A673 (cell line): ENCODE data around the gene PRR14L. TPM values are rescaled to one million over a fixed set of nuclear protein-coding genes. Genes with fewer than 3 reads are reported as not detected.

Experiments
- BruUV-seq: library from RNA; stranded (reverse); fragments of 400-500 nt; replicated peaks from 2 replicates; lab custom pipeline; 2021; lab: Mats Ljungman, UMichigan
- CTCF ChIA-PET: fragments of 300-600 bp; sonication (Branson Sonifier 250); formaldehyde crosslinking; loops from one replicate; lab custom pipeline; 2022; ENCODE audit warnings: antibody characterized with exemption; lab: Charles Lee
- POLR2A ChIA-PET: fragments of 300-600 bp; sonication (Branson Sonifier 250); formaldehyde crosslinking; loops from one replicate; lab custom pipeline; 2022; ENCODE audit warnings: antibody characterized with exemption; ENCODE audit not compliant: low non-redundant PET; lab: Charles Lee
- DNase-seq: peaks from one replicate; pipeline ENCODE4 v3.0.0-alpha.2; 2015; ENCODE audit warnings: low spot score
- H3K27ac ChIP-seq: fragments of 200-600 bp; sonication (generic); 2 replicates; pipeline ENCODE4 v1.5.1; 2016; ENCODE audit warnings: mixed run types, low read depth, mild to moderate bottlenecking, mixed read lengths, antibody characterized with exemption, low read length; ENCODE audit not compliant: poor library complexity, severe bottlenecking
- H3K27me3 ChIP-seq: fragments of 200-600 bp; sonication (generic); replicated peaks from 2 replicates; pipeline ENCODE4 v1.6.1; 2017; ENCODE audit warnings: mixed run types, low read depth, mild to moderate bottlenecking, mixed read lengths, antibody characterized with exemption, low read length; ENCODE audit not compliant: insufficient read depth, poor library complexity
- H3K36me3 ChIP-seq: fragments of 200-600 bp; sonication (generic); 2 replicates; pipeline ENCODE4 v1.6.1; 2016; ENCODE audit warnings: mixed run types, mild to moderate bottlenecking, mixed read lengths, antibody characterized with exemption, low read length; ENCODE audit not compliant: insufficient read depth, poor library complexity, severe bottlenecking
- H3K4me1 ChIP-seq: fragments of 200-600 bp; sonication (generic); 2 replicates; pipeline ENCODE4 v1.6.1; 2017; ENCODE audit warnings: mixed run types, mild to moderate bottlenecking, mixed read lengths, antibody characterized with exemption, low read length; ENCODE audit not compliant: insufficient read depth, poor library complexity, severe bottlenecking
- H3K4me3 ChIP-seq: fragments of 200-600 bp; sonication (generic); 2 replicates; pipeline ENCODE4 v1.5.1; 2016; ENCODE audit warnings: low read depth, mixed run types, mild to moderate bottlenecking, mixed read lengths, low read length; ENCODE audit not compliant: poor library complexity, severe bottlenecking
- H3K9me3 ChIP-seq: fragments of 200-600 bp; sonication (generic); 2 replicates; pipeline ENCODE4 v1.6.1; 2016; ENCODE audit warnings: mixed run types, low read depth, mild to moderate bottlenecking, mixed read lengths, antibody characterized with exemption, low read length; ENCODE audit not compliant: poor library complexity, severe bottlenecking
- EZH2 ChIP-seq: fragments of 200-600 bp; sonication (generic); IDR thresholded peaks from 2 replicates; pipeline ENCODE4 v1.6.1; 2017; ENCODE audit warnings: borderline replicate concordance, low read depth, mild to moderate bottlenecking, mixed read lengths, antibody characterized with exemption, low read length; ENCODE audit not compliant: poor library complexity, severe bottlenecking
- intact Hi-C: fragments of 100-400 bp; cut with micrococcal nuclease; formaldehyde crosslinking; loops from one replicate; pipeline ENCODE4 v1.10.0; 2022; ENCODE audit not compliant: unreplicated experiment
- total RNA-seq: library from RNA; stranded (reverse); gene quantifications from 2 replicates; pipeline ENCODE4 v1.2.3, GENCODE V29; 2021
- TF ChIP-seq, protein P1 (sequence below): fragments of 300-800, 200-600 bp; sonication (generic); conservative IDR thresholded peaks from 2 replicates; pipeline ENCODE4 v1.5.1; 2017; ENCODE audit warnings: low read depth, mild to moderate bottlenecking, antibody characterized with exemption, low read length, moderate library complexity, mixed read lengths

Gene PRR14L
- total RNA-seq, 1 experiment from 2014 or later, result 65.4 TPM

DNA sequence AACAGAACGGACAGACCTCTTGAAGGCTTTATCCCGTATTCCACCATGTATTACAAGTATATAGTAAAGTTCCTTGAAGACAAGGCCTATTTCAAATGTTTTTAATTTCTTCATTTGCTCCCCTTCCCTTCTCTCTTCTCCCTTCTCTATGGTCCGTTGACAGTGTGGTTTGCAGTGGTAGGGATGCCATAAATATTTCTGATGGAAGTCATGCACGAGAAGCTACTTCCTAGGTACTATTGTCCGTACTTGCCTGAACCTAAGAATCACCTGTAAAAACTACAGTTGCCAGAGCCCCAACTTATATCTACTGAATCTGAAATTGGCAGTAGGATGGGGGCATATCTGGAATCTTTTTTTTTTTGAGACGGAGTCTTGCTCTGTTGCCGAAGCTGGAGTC, 90.7 kb downstream of the PRR14L start:
- TF ChIP-seq EZH2, result no peak
- TF ChIP-seq, protein P1, sequence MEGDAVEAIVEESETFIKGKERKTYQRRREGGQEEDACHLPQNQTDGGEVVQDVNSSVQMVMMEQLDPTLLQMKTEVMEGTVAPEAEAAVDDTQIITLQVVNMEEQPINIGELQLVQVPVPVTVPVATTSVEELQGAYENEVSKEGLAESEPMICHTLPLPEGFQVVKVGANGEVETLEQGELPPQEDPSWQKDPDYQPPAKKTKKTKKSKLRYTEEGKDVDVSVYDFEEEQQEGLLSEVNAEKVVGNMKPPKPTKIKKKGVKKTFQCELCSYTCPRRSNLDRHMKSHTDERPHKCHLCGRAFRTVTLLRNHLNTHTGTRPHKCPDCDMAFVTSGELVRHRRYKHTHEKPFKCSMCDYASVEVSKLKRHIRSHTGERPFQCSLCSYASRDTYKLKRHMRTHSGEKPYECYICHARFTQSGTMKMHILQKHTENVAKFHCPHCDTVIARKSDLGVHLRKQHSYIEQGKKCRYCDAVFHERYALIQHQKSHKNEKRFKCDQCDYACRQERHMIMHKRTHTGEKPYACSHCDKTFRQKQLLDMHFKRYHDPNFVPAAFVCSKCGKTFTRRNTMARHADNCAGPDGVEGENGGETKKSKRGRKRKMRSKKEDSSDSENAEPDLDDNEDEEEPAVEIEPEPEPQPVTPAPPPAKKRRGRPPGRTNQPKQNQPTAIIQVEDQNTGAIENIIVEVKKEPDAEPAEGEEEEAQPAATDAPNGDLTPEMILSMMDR, result no peak
- H3K4me3 ChIP-seq, result no peak overlapping the region
- no TSS peak for BruUV-seq
- no peak overlapping the region for H3K27ac ChIP-seq
- ChIA-PET POLR2A (no interaction called here), CTCF (no interaction called here)
- peaks cover 5% of the 10 kb centered on the region for H3K4me1 ChIP-seq
- H3K36me3 ChIP-seq, result no peaks in the 10 kb centered on the region
- intact Hi-C loops, result no loop called here
- DNase-seq, result no peak
- no peaks in the 10 kb centered on the region for H3K27me3 ChIP-seq
- H3K9me3 ChIP-seq, result no peaks in the 10 kb centered on the region

DNA sequence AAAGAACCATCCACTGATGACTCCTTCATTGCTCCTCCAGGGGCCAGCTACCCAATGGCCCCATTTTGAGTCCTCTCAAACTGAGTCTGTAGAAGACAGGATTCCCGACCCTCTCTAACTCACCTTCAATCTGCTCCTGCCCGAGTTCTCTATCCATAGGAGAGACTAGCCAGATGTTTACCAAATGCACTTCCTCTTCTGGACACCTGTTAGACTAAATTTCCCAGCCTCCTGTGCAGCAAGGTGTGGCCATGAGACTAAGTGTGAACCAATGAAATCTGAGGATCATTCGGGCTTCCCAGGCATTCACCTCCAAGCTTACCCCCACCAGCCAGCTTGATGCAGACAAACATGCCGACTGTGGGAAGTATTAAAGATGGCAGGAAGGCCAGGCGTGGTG, 95.5 kb downstream of the PRR14L start:
- Histone ChIP-seq H3K27me3 (no peaks in the 10 kb centered on the region), H3K4me3 (no peak overlapping the region), H3K4me1 (no peaks in the 10 kb centered on the region), H3K27ac (no peak overlapping the region), H3K9me3 (no peaks in the 10 kb centered on the region), H3K36me3 (peaks cover 6% of the 10 kb centered on the region)
- POLR2A ChIA-PET, result interaction anchor here (0.5 kb wide), 1 partner anchor 9 kb away, joined by 3 read pairs; no protein-coding TSS in a partner anchor
- DNase-seq, result no peak
- intact Hi-C loops, result no loop called here
- CTCF ChIA-PET, result no interaction called here
- BruUV-seq, result no TSS peak
- no peak for TF ChIP-seq EZH2
- TF ChIP-seq, protein P1, result no peak

DNA sequence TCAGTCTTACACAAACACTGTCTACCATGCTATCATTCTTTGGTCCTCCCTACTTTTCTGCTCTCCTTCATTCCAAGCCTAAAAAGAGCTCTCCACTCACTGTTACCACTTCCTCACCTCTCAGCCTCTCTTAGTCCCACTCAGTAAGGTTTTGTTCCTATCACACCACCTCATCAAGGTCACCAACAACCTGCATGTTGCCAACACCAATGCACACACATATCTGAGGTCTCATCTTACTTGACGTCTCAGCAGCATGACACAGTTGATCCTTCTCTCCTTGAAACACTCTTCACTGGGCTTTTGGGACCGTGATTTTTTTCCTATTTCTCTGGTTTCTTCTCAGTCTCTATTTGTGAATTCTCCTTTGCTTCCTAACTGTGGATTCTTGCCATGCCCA, 96.0 kb downstream of the PRR14L start:
- intact Hi-C loops, result no loop called here
- ChIA-PET POLR2A (interaction anchor here (0.5 kb wide), 1 partner anchor 9 kb away, joined by 3 read pairs; no protein-coding TSS in a partner anchor), CTCF (no interaction called here)
- Histone ChIP-seq H3K9me3 (no peaks in the 10 kb centered on the region), H3K4me1 (no peaks in the 10 kb centered on the region), H3K4me3 (no peak overlapping the region), H3K27ac (no peak overlapping the region), H3K36me3 (peaks cover 6% of the 10 kb centered on the region), H3K27me3 (no peaks in the 10 kb centered on the region)
- DNase-seq, result no peak
- BruUV-seq, result no TSS peak
- no peak for TF ChIP-seq EZH2
- TF ChIP-seq, protein P1, result no peak
